ENCODE results near the gene FERD3L.

The FERD3L gene

GRCh38 chr7:19116121-19117090 lies 28.8 kb downstream of the FERD3L start:
- no peaks in the 10 kb centered on the region for H3K36me3 ChIP-seq (ENCODE audit: control insufficient read depth, insufficient read depth, low read length)
- H3K4me1 ChIP-seq (ENCODE audit: control insufficient read depth, insufficient read depth, low read length, poor library complexity, severe bottlenecking): peaks cover 6% of the 10 kb centered on the region
- WGBS, 2 experiments (ENCODE audit: insufficient coverage in 2 of 2): 0 to 1% methylated on average over 29 to 47 of the region's 70 CpGs
- H3K27ac ChIP-seq (ENCODE audit: low read depth, low read length, severe bottlenecking): no peak overlapping the region
- no peaks in the 10 kb centered on the region for H3K9me3 ChIP-seq (ENCODE audit: control insufficient read depth, low read length)
- peak overlapping the region; percentile 77 for H3K4me3 ChIP-seq (ENCODE audit: extremely low read depth, insufficient read depth, low read length, poor library complexity, severe bottlenecking)

DNA sequence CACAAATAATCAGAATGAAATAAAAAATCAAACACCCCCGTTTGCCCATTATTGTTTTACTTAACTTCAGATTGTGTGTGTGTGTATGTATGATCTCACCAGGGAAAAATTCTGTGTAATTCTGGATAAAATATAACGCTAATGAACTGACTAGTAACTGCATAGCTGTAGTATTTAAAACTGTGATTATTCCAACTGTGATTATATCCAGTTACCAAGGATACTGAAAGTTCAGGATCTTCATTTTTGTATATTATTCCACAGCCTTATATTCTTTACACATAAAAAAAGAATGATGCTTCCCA lies 30.7 kb downstream of the FERD3L start:
- no CpG with 5 or more reads among the region's 2 CpGs for WGBS, 2 experiments (ENCODE audit: insufficient coverage in 2 of 2)
- no peaks in the 10 kb centered on the region for H3K36me3 ChIP-seq (ENCODE audit: control insufficient read depth, insufficient read depth, low read length)
- H3K9me3 ChIP-seq (ENCODE audit: control insufficient read depth, low read length): no peaks in the 10 kb centered on the region
- H3K4me3 ChIP-seq (ENCODE audit: extremely low read depth, insufficient read depth, low read length, poor library complexity, severe bottlenecking): peak overlapping the region; percentile 9
- peaks cover 12% of the 10 kb centered on the region for H3K4me1 ChIP-seq (ENCODE audit: control insufficient read depth, insufficient read depth, low read length, poor library complexity, severe bottlenecking)
- no peak overlapping the region for H3K27ac ChIP-seq (ENCODE audit: low read depth, low read length, severe bottlenecking)

DNA sequence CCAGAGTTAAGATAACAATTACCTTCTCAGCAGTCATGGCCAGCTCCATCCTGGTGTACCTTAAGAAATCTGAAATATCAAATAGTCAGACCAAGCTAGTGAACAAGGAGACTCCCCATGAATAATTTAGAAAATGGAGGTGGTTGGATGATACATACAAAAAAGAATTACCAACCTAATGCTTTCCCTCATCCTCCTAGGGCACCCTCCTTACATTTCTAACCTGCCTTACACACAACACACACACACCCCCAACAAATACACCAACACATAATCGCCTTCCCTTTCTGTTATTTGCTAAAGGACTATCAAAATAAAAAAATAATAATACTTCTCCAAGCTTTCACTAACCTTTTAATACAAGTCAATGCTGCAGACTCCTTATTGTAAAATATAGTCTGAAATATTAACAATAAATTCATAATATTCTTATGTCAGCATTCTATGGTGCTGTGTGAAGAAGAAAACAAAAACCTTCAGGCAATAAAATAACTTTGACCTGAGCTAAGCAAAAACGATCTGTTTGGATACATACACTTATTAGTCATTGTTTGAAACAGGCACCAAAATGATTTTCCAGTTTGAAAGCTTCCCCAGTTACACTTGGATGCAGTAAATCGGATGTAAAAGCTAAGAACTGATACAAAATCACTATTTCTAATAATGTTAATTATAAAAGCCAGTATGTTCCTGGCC lies 31.2 kb downstream of the FERD3L start:
- peak overlapping the region; percentile 9 for H3K4me3 ChIP-seq (ENCODE audit: extremely low read depth, insufficient read depth, low read length, poor library complexity, severe bottlenecking)

GRCh38 chr7:19113002-19113350 lies 32.2 kb downstream of the FERD3L start:
- WGBS, 2 experiments (ENCODE audit: insufficient coverage in 2 of 2): no CpG with 5 or more reads among the region's 4 CpGs
- Histone ChIP-seq H3K36me3 (ENCODE audit: control insufficient read depth, insufficient read depth, low read length) (no peaks in the 10 kb centered on the region), H3K9me3 (ENCODE audit: control insufficient read depth, low read length) (no peaks in the 10 kb centered on the region), H3K4me1 (ENCODE audit: control insufficient read depth, insufficient read depth, low read length, poor library complexity, severe bottlenecking) (peaks cover 14% of the 10 kb centered on the region), H3K4me3 (ENCODE audit: extremely low read depth, insufficient read depth, low read length, poor library complexity, severe bottlenecking) (no peak overlapping the region), H3K27ac (ENCODE audit: low read depth, low read length, severe bottlenecking) (no peak overlapping the region)

More for the DNA sequence above, 31.2 kb downstream of the FERD3L start:
- Histone ChIP-seq H3K4me1 (ENCODE audit: control insufficient read depth, insufficient read depth, low read length, poor library complexity, severe bottlenecking) (peaks cover 8% of the 10 kb centered on the region), H3K27ac (ENCODE audit: low read depth, low read length, severe bottlenecking) (no peak overlapping the region), H3K36me3 (ENCODE audit: control insufficient read depth, insufficient read depth, low read length) (no peaks in the 10 kb centered on the region), H3K9me3 (ENCODE audit: control insufficient read depth, low read length) (no peaks in the 10 kb centered on the region)
- WGBS, 2 experiments (ENCODE audit: insufficient coverage in 2 of 2): 30% methylated on average over 2 of the region's 3 CpGs; no CpG with 5 or more reads in 1 of the 2 experiments

GRCh38 chr7:19112274-19113001 lies 32.8 kb downstream of the FERD3L start:
- Histone ChIP-seq H3K4me3 (ENCODE audit: extremely low read depth, insufficient read depth, low read length, poor library complexity, severe bottlenecking) (peak overlapping the region; percentile 3), H3K9me3 (ENCODE audit: control insufficient read depth, low read length) (no peaks in the 10 kb centered on the region), H3K36me3 (ENCODE audit: control insufficient read depth, insufficient read depth, low read length) (no peaks in the 10 kb centered on the region), H3K27ac (ENCODE audit: low read depth, low read length, severe bottlenecking) (no peak overlapping the region), H3K4me1 (ENCODE audit: control insufficient read depth, insufficient read depth, low read length, poor library complexity, severe bottlenecking) (peaks cover 16% of the 10 kb centered on the region)
- 2 to 3% methylated on average over 27 to 38 of the region's 42 CpGs for WGBS, 2 experiments (ENCODE audit: insufficient coverage in 2 of 2)

GRCh38 chr7:19111474-19112273 lies 33.5 kb downstream of the FERD3L start:
- Histone ChIP-seq H3K9me3 (ENCODE audit: control insufficient read depth, low read length) (no peaks in the 10 kb centered on the region), H3K4me1 (ENCODE audit: control insufficient read depth, insufficient read depth, low read length, poor library complexity, severe bottlenecking) (peaks cover 16% of the 10 kb centered on the region), H3K36me3 (ENCODE audit: control insufficient read depth, insufficient read depth, low read length) (no peaks in the 10 kb centered on the region), H3K27ac (ENCODE audit: low read depth, low read length, severe bottlenecking) (peak overlapping the region; percentile 0), H3K4me3 (ENCODE audit: extremely low read depth, insufficient read depth, low read length, poor library complexity, severe bottlenecking) (peak overlapping the region; percentile 3)
- 0 to 15% methylated on average over 1 to 6 of the region's 15 CpGs for WGBS, 2 experiments (ENCODE audit: insufficient coverage in 2 of 2)

- 15 to 30% methylated on average over 1 to 4 of the region's 6 CpGs for WGBS, 2 experiments (ENCODE audit: insufficient coverage in 2 of 2)
- Histone ChIP-seq H3K36me3 (ENCODE audit: control insufficient read depth, insufficient read depth, low read length) (no peaks in the 10 kb centered on the region), H3K9me3 (ENCODE audit: control insufficient read depth, low read length) (no peaks in the 10 kb centered on the region), H3K4me3 (ENCODE audit: extremely low read depth, insufficient read depth, low read length, poor library complexity, severe bottlenecking) (no peak overlapping the region), H3K27ac (ENCODE audit: low read depth, low read length, severe bottlenecking) (no peak overlapping the region), H3K4me1 (ENCODE audit: control insufficient read depth, insufficient read depth, low read length, poor library complexity, severe bottlenecking) (peaks cover 20% of the 10 kb centered on the region)
These were observed 34.4 kb downstream of the FERD3L start for GRCh38 chr7:19110776-19111175.

DNA sequence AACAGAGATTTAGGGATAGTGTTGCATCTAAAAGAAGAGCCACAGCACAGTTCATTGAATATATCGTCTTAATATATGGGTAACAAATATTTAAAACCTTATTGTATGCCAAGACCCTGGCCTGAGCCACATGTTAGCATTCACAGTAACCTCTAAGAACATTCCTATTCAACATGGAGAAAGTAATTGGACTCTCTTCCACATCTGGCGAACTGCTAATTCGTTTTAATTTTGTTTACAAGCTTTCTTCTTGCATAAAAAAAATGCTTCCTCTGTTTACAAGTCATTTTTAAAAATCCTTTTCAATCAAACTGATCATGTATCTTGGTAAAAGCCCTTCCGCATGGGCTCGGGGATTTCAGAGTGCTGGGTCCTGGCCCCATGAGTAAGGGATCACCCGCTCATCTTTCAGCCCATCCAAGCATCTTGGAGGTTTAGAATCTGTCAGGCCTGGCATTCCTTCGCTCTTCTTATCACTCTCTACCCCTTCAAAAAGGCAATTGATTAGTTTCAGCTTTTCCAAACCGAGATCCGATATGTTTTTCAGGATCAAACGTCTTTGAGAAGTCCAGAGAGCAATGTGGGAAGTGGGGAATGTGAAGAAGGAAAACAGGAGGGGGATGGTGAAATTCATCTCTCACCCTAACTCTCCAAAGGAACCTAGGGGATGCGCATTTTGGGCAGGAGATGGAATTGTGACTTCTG lies 35.0 kb downstream of the FERD3L start:
- Histone ChIP-seq H3K9me3 (ENCODE audit: control insufficient read depth, low read length) (no peaks in the 10 kb centered on the region), H3K27ac (ENCODE audit: low read depth, low read length, severe bottlenecking) (peak overlapping the region; percentile 1), H3K4me3 (ENCODE audit: extremely low read depth, insufficient read depth, low read length, poor library complexity, severe bottlenecking) (no peak overlapping the region), H3K36me3 (ENCODE audit: control insufficient read depth, insufficient read depth, low read length) (no peaks in the 10 kb centered on the region), H3K4me1 (ENCODE audit: control insufficient read depth, insufficient read depth, low read length, poor library complexity, severe bottlenecking) (peaks cover 20% of the 10 kb centered on the region)
- WGBS, 2 experiments (ENCODE audit: insufficient coverage in 2 of 2): 21 to 24% methylated on average over 5 to 7 of the region's 11 CpGs

- Histone ChIP-seq H3K27ac (ENCODE audit: low read depth, low read length, severe bottlenecking) (no peak overlapping the region), H3K9me3 (ENCODE audit: control insufficient read depth, low read length) (no peaks in the 10 kb centered on the region), H3K36me3 (ENCODE audit: control insufficient read depth, insufficient read depth, low read length) (no peaks in the 10 kb centered on the region), H3K4me1 (ENCODE audit: control insufficient read depth, insufficient read depth, low read length, poor library complexity, severe bottlenecking) (peaks cover 17% of the 10 kb centered on the region), H3K4me3 (ENCODE audit: extremely low read depth, insufficient read depth, low read length, poor library complexity, severe bottlenecking) (no peak overlapping the region)
- WGBS, 2 experiments (ENCODE audit: insufficient coverage in 2 of 2): 14 to 22% methylated on average over 6 to 7 of the region's 11 CpGs
These were observed 35.9 kb downstream of the FERD3L start for GRCh38 chr7:19109000-19109946.

All from mesodermal cell (in vitro differentiated cells).